IMR-90 (cell line): Measurements from ENCODE around the gene CHAT. TPM values are rescaled to one million over a fixed set of nuclear protein-coding genes. Genes with fewer than 3 reads are reported as not detected.

Source experiments
- ATAC-seq: fragments of 200-7000 bp; cut with Tn5 transposase; 2 replicates; pipeline ENCODE4 v1.9.1; 2020; ENCODE audit warnings: low read depth, mild to moderate bottlenecking, moderate library complexity
- BruUV-seq: library from RNA; stranded (reverse); fragments of 400-500 nt; replicated peaks from 2 replicates; lab custom pipeline; 2021; lab: Mats Ljungman, UMichigan
- CTCF ChIA-PET: fragments of 300-600 bp; formaldehyde crosslinking; extraction: SDS; loops from one replicate; lab custom pipeline; 2021; ENCODE audit warnings: antibody characterized with exemption; lab: Yijun Ruan, JAX
- POLR2A ChIA-PET: fragments of 300-600 bp; sonication (Branson Sonifier 250); formaldehyde crosslinking; loops from one replicate; lab custom pipeline; 2022; ENCODE audit warnings: antibody characterized with exemption; ENCODE audit not compliant: unreplicated experiment; lab: Charles Lee
- DNase-seq: peaks from one replicate; pipeline ENCODE4 v3.0.0; 2013
- H2AFZ ChIP-seq: replicated peaks from 2 replicates; pipeline ENCODE3; 2013; ENCODE audit warnings: low read length, mild to moderate bottlenecking; ENCODE audit not compliant: poor library complexity
- H2AK5ac ChIP-seq: 2 replicates; pipeline ENCODE4 v1.6.1; 2013; ENCODE audit warnings: low read depth, low read length, inconsistent platforms
- H2AK9ac ChIP-seq: replicated peaks from 2 replicates; pipeline ENCODE3; 2013; ENCODE audit warnings: mild to moderate bottlenecking, low read depth, low read length, moderate library complexity; ENCODE audit not compliant: poor library complexity
- H2BK120ac ChIP-seq: 2 replicates; pipeline ENCODE4 v1.6.1; 2013; ENCODE audit warnings: low read depth, low read length, inconsistent platforms
- H2BK15ac ChIP-seq: 3 replicates; pipeline ENCODE4 v1.6.1; 2013; ENCODE audit warnings: low read depth, low read length, inconsistent platforms
- H2BK20ac ChIP-seq: 2 replicates; pipeline ENCODE4 v1.6.1; 2013; ENCODE audit warnings: low read depth, mild to moderate bottlenecking, inconsistent platforms, low read length, moderate library complexity
- H2BK5ac ChIP-seq: 2 replicates; pipeline ENCODE4 v1.6.1; 2013; ENCODE audit warnings: mild to moderate bottlenecking, low read depth, low read length, inconsistent platforms; ENCODE audit not compliant: poor library complexity, severe bottlenecking
- H3K14ac ChIP-seq: replicated peaks from 2 replicates; pipeline ENCODE4 v1.6.1; 2013; ENCODE audit warnings: low read depth, low read length, inconsistent platforms
- H3K18ac ChIP-seq: 2 replicates; pipeline ENCODE4 v1.6.1; 2013; ENCODE audit warnings: low read depth, low read length, control low read depth
- H3K23ac ChIP-seq: 2 replicates; pipeline ENCODE4 v1.6.1; 2013; ENCODE audit warnings: low read depth, low read length, inconsistent platforms
- H3K27ac ChIP-seq: 2 replicates; pipeline ENCODE4 v1.5.1; 2013; ENCODE audit warnings: mild to moderate bottlenecking, control low read depth, low read length; ENCODE audit not compliant: insufficient read depth
- H3K27me3 ChIP-seq: 2 replicates; pipeline ENCODE4 v1.6.1; 2013; ENCODE audit warnings: low read length; ENCODE audit not compliant: control insufficient read depth, insufficient read depth
- H3K36me3 ChIP-seq: 2 replicates; pipeline ENCODE4 v1.6.1; 2013; ENCODE audit warnings: low read length, mixed read lengths; ENCODE audit not compliant: control insufficient read depth, insufficient read depth
- H3K4ac ChIP-seq: 2 replicates; pipeline ENCODE4 v1.6.1; 2013; ENCODE audit warnings: low read depth, low read length, inconsistent platforms
- H3K4me1 ChIP-seq: 2 replicates; pipeline ENCODE4 v1.6.1; 2013; ENCODE audit warnings: low read length, mixed read lengths; ENCODE audit not compliant: control insufficient read depth, insufficient read depth
- H3K4me2 ChIP-seq: 2 replicates; pipeline ENCODE4 v1.6.1; 2013; ENCODE audit warnings: low read depth, mild to moderate bottlenecking, control low read depth, low read length, moderate library complexity
- H3K4me3 ChIP-seq: 2 replicates; pipeline ENCODE4 v1.5.1; 2013; ENCODE audit warnings: low read depth, mild to moderate bottlenecking, control low read depth, low read length, moderate library complexity; ENCODE audit not compliant: insufficient read depth
- H3K56ac ChIP-seq: 2 replicates; pipeline ENCODE4 v1.6.1; 2013; ENCODE audit warnings: low read length, inconsistent platforms; ENCODE audit not compliant: insufficient read depth; ENCODE audit errors: extremely low read depth
- H3K79me1 ChIP-seq, 2 experiments: 2 replicates each; pipeline ENCODE4 v1.6.1; 2013; ENCODE audit warnings: low read length in 2 of 2, inconsistent platforms in 1 of 2, low read depth in 1 of 2
- H3K9ac ChIP-seq: 2 replicates; pipeline ENCODE4 v1.6.1; 2013; ENCODE audit warnings: low read depth, low read length, control low read depth
- H3K9me1 ChIP-seq: 2 replicates; pipeline ENCODE4 v1.6.1; 2013; ENCODE audit warnings: low read length, inconsistent platforms; ENCODE audit not compliant: insufficient read depth
- H3K9me3 ChIP-seq: 2 replicates; pipeline ENCODE4 v1.6.1; 2013; ENCODE audit warnings: low read length; ENCODE audit not compliant: control insufficient read depth, insufficient read depth
- H4K20me1 ChIP-seq: 2 replicates; pipeline ENCODE4 v1.6.1; 2013; ENCODE audit warnings: low read length, inconsistent platforms; ENCODE audit not compliant: insufficient read depth
- H4K5ac ChIP-seq: 2 replicates; pipeline ENCODE4 v1.6.1; 2013; ENCODE audit warnings: mild to moderate bottlenecking, low read depth, low read length, control low read depth
- H4K8ac ChIP-seq, 2 experiments: 2 replicates each; pipeline ENCODE4 v1.6.1; 2013; ENCODE audit warnings: low read depth in 2 of 2, low read length in 2 of 2, control low read depth in 1 of 2, inconsistent platforms in 1 of 2
- H4K91ac ChIP-seq: 2 replicates; pipeline ENCODE4 v1.6.1; 2013; ENCODE audit warnings: low read depth, low read length, inconsistent platforms; ENCODE audit not compliant: insufficient read depth
- CEBPB ChIP-seq: IDR thresholded peaks from 2 replicates; pipeline ENCODE4 v1.6.1; 2012; ENCODE audit warnings: low read depth, low read length, improper control_type of control experiment
- WGBS, 2 experiments: methylation state at CpG; one replicate each; pipeline versions ENCODE4 v1.1.5 to v1.1.7; 2013; ENCODE audit warnings: missing lambda C conversion rate in 2 of 2; ENCODE audit not compliant: insufficient read length in 1 of 2; ENCODE audit errors: extremely low coverage in 2 of 2; 5-methylcytosine and 5-hydroxymethylcytosine counted together
- dilution Hi-C: fragments of 300-500 bp; cut with HindIII; formaldehyde crosslinking; loops from one replicate; pipeline ENCODE4 v1.14.3; 2018; ENCODE audit warnings: low sequenced_read_pairs; ENCODE audit not compliant: unreplicated experiment
- in situ Hi-C: fragments of 300-500 bp; cut with MboI; formaldehyde crosslinking; loops from 3 replicates; pipeline ENCODE4 v1.14.3; 2019; ENCODE audit warnings: low sequenced_read_pairs, inconsistent platforms, mixed read lengths
- intact Hi-C: fragments of 100-400 bp; cut with micrococcal nuclease; formaldehyde crosslinking; loops from 2 replicates; pipeline ENCODE4 v1.10.0; 2022
- polyA plus RNA-seq, 3 experiments: library from polyadenylated mRNA; depleted of rRNA; stranded (reverse); fragments of >200 nt; gene quantifications; 2 replicates each; pipeline ENCODE4 v1.2.3, GENCODE V29; 2012; ENCODE audit warnings: low replicate concordance in 1 of 3
- total RNA-seq: library from RNA; depleted of rRNA; stranded (reverse); fragments of >200 nt; gene quantifications from 2 replicates; pipeline ENCODE4 v1.2.3, GENCODE V29; 2012
- TF ChIP-seq, protein P1 (sequence below): fragments of 150-350 bp; IDR thresholded peaks from 2 replicates; pipeline ENCODE4 v1.6.1; 2017; ENCODE audit warnings: mild to moderate bottlenecking, antibody characterized with exemption, low read length, low read depth

CHAT gene
- total and polyA plus RNA-seq, 2 of the 4 experiments (the other 2 are of a cell fraction): not detected

DNA sequence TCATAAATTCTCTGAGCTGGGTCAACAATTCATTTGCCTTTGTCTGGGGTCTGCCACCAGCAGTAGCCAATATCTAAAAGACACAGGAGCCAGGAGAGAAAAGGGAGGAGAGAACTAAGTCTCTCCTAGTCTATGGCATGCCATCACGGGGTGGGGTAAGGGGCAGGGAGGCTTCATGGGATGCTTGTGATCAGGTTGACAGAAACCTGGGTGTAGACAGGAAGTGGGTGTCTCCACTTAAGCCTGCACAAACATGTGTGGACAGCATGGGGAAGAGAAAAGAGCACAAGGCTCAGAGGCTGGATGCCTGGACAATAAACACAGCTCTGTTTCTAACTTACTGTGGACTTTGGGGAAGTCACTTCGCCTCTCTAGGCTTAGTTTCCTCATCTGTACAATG lies 54.2 kb downstream of the CHAT start:
- Histone ChIP-seq H3K79me1 (no peaks in the 10 kb centered on the region), H4K20me1 (no peaks in the 10 kb centered on the region), H2AK9ac (no peak overlapping the region), H3K9me3 (no peaks in the 10 kb centered on the region), H3K4me2 (no peak overlapping the region), H3K4me3 (no peak overlapping the region), H3K9ac (no peak overlapping the region), H4K91ac (no peak overlapping the region), H2BK15ac (no peak overlapping the region), H2AFZ (no peak overlapping the region), H3K27ac (no peak overlapping the region), H3K36me3 (no peaks in the 10 kb centered on the region), H3K27me3 (peaks cover 5% of the 10 kb centered on the region; the same call in 1 of the 2 replicates), H2BK5ac (no peak overlapping the region), H4K8ac (no peak overlapping the region), H4K5ac (no peak overlapping the region), H2AK5ac (no peak overlapping the region), H3K4ac (no peak overlapping the region), H2BK20ac (no peak overlapping the region), H3K23ac (no peak overlapping the region), H2BK120ac (no peak overlapping the region), H3K18ac (no peak overlapping the region), H3K14ac (no peak overlapping the region), H3K56ac (no peak overlapping the region), H3K4me1 (no peaks in the 10 kb centered on the region), H3K9me1 (no peaks in the 10 kb centered on the region)
- in situ Hi-C loops (no loop called here), dilution Hi-C loops (no loop called here), intact Hi-C loops (no loop called here)
- BruUV-seq: no TSS peak
- TF ChIP-seq CEBPB: no peak
- TF ChIP-seq, protein P1, sequence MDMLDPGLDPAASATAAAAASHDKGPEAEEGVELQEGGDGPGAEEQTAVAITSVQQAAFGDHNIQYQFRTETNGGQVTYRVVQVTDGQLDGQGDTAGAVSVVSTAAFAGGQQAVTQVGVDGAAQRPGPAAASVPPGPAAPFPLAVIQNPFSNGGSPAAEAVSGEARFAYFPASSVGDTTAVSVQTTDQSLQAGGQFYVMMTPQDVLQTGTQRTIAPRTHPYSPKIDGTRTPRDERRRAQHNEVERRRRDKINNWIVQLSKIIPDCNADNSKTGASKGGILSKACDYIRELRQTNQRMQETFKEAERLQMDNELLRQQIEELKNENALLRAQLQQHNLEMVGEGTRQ: no peak
- DNase-seq (no peak), ATAC-seq (no peak)
- ChIA-PET CTCF (no interaction called here), POLR2A (no interaction called here)
- WGBS, 2 experiments: no CpG with 5 or more reads among the region's 2 CpGs
